Hepatocyte (in vitro differentiated cells): ENCODE results near the gene MAD1L1. TPM values are rescaled to one million over a fixed set of nuclear protein-coding genes. Genes with fewer than 3 reads are reported as not detected.

Experiments used
- DNase-seq: peaks from one replicate; pipeline ENCODE4 v3.0.0-alpha.2; 2016; ENCODE audit warnings: low spot score
- H2AFZ ChIP-seq: fragments of 200-600 bp; sonication (generic); 2 replicates; pipeline ENCODE4 v1.6.0; 2016; ENCODE audit warnings: antibody characterized with exemption, mild to moderate bottlenecking
- H3K27ac ChIP-seq: fragments of 200-600 bp; sonication (generic); 2 replicates; pipeline ENCODE4 v1.5.1; 2016; ENCODE audit warnings: mild to moderate bottlenecking
- H3K27me3 ChIP-seq: fragments of 200-600 bp; sonication (generic); 2 replicates; pipeline ENCODE4 v1.6.1; 2016
- H3K36me3 ChIP-seq: fragments of 200-600 bp; sonication (generic); replicated peaks from 2 replicates; pipeline ENCODE4 v1.5.1; 2016; ENCODE audit warnings: low read depth; ENCODE audit not compliant: insufficient read depth
- H3K4me1 ChIP-seq: fragments of 200-600 bp; sonication (generic); 2 replicates; pipeline ENCODE4 v1.5.1; 2016; ENCODE audit warnings: mild to moderate bottlenecking, moderate library complexity; ENCODE audit not compliant: insufficient read depth
- H3K4me2 ChIP-seq: fragments of 200-600 bp; sonication (generic); 2 replicates; pipeline ENCODE4 v1.6.0; 2016
- H3K4me3 ChIP-seq: fragments of 200-600 bp; sonication (generic); 2 replicates; pipeline ENCODE4 v1.5.1; 2016; ENCODE audit warnings: mild to moderate bottlenecking
- H3K79me2 ChIP-seq: fragments of 200-600 bp; sonication (generic); 2 replicates; pipeline ENCODE4 v1.6.0; 2017; ENCODE audit warnings: mild to moderate bottlenecking
- H3K9me2 ChIP-seq: fragments of 200-600 bp; sonication (generic); replicated peaks from 2 replicates; pipeline ENCODE4 v1.6.0; 2017; ENCODE audit warnings: mild to moderate bottlenecking; ENCODE audit not compliant: insufficient read depth
- H3K9me3 ChIP-seq: fragments of 200-600 bp; sonication (generic); 2 replicates; pipeline ENCODE4 v1.5.1; 2016; ENCODE audit warnings: low read depth, mild to moderate bottlenecking
- H4K20me1 ChIP-seq: fragments of 200-600 bp; sonication (generic); 2 replicates; pipeline ENCODE4 v1.6.0; 2016; ENCODE audit warnings: mild to moderate bottlenecking; ENCODE audit not compliant: insufficient read depth, poor library complexity, severe bottlenecking
- CTCF ChIP-seq: fragments of 200-600 bp; sonication (generic); IDR thresholded peaks from 2 replicates; pipeline ENCODE4 v1.5.1; 2016; ENCODE audit warnings: antibody characterized with exemption, mild to moderate bottlenecking; ENCODE audit not compliant: poor library complexity
- EZH2 ChIP-seq: fragments of 200-600 bp; sonication (generic); IDR thresholded peaks from 2 replicates; pipeline ENCODE4 v1.6.1; 2016; ENCODE audit warnings: antibody characterized with exemption, mild to moderate bottlenecking, borderline replicate concordance
- EZH2phosphoT487 ChIP-seq: fragments of 200-600 bp; sonication (generic); IDR thresholded peaks from one replicate; pipeline ENCODE4 v1.6.1; 2018; ENCODE audit warnings: antibody characterized with exemption, mild to moderate bottlenecking, low read depth, moderate library complexity; ENCODE audit not compliant: unreplicated experiment, severe bottlenecking
- WGBS: methylation state at CpG from one replicate; pipeline ENCODE4 v1.1.6; 2016; ENCODE audit warnings: low lambda C conversion rate; ENCODE audit errors: missing lambda C conversion rate; 5-methylcytosine and 5-hydroxymethylcytosine counted together
- polyA plus RNA-seq: library from polyadenylated mRNA; unstranded; fragments of >200 nt; fragmentation: Nextera tagmentation; extraction: Ambion mirVana; gene quantifications from 2 replicates; pipeline ENCODE4 v1.2.1, GENCODE V29; 2016
- total RNA-seq: library from RNA; depleted of rRNA; stranded (reverse); fragments of >200 nt; gene quantifications from 2 replicates; pipeline ENCODE4 v1.2.3, GENCODE V29; 2014

MAD1L1 gene
- total and polyA plus RNA-seq, 2 experiments from 2014 or later: 30.7 to 31.0 TPM

GRCh38 chr7:2105917-2106316 lies 126.8 kb downstream of the MAD1L1 start:
- no peaks in the 10 kb centered on the region for H3K9me3 ChIP-seq
- H3K27me3 ChIP-seq: no peaks in the 10 kb centered on the region
- H2AFZ ChIP-seq: no peak overlapping the region
- WGBS: 95% methylated on average over 12 of the region's 17 CpGs
- peaks cover 69% of the 10 kb centered on the region for H3K4me1 ChIP-seq
- no peaks in the 10 kb centered on the region for H3K36me3 ChIP-seq
- DNase-seq: no peak
- no peak overlapping the region for H3K4me2 ChIP-seq
- no peaks in the 10 kb centered on the region for H4K20me1 ChIP-seq
- H3K79me2 ChIP-seq: no peaks in the 10 kb centered on the region
- no peak overlapping the region for H3K4me3 ChIP-seq
- no peak for TF ChIP-seq CTCF
- no peak for TF ChIP-seq EZH2
- TF ChIP-seq EZH2phosphoT487: no peak
- no peaks in the 10 kb centered on the region for H3K9me2 ChIP-seq
- H3K27ac ChIP-seq: no peak overlapping the region

- H3K27me3 ChIP-seq: no peaks in the 10 kb centered on the region
- H3K4me1 ChIP-seq: peaks cover 63% of the 10 kb centered on the region
- H3K4me3 ChIP-seq: no peak overlapping the region
- DNase-seq: no peak
- peak overlapping the region; percentile 78 for H3K27ac ChIP-seq
- no peak overlapping the region for H3K4me2 ChIP-seq
- 93% methylated on average over 13 of the region's 13 CpGs for WGBS
- no peaks in the 10 kb centered on the region for H3K79me2 ChIP-seq
- no peaks in the 10 kb centered on the region for H3K36me3 ChIP-seq
- no peak for TF ChIP-seq CTCF
- TF ChIP-seq EZH2: no peak
- no peak for TF ChIP-seq EZH2phosphoT487
- no peaks in the 10 kb centered on the region for H3K9me2 ChIP-seq
- no peak overlapping the region for H2AFZ ChIP-seq
- H3K9me3 ChIP-seq: no peaks in the 10 kb centered on the region
- H4K20me1 ChIP-seq: no peaks in the 10 kb centered on the region
Measured at GRCh38 chr7:2105280-2105679, 127.5 kb downstream of the MAD1L1 start.

GRCh38 chr7:2104716-2105115 lies 128.0 kb downstream of the MAD1L1 start:
- H3K79me2 ChIP-seq: no peaks in the 10 kb centered on the region
- no peak for DNase-seq
- H3K27ac ChIP-seq: peak overlapping the region; percentile 78
- TF ChIP-seq CTCF (no peak), EZH2phosphoT487 (no peak), EZH2 (no peak)
- no peak overlapping the region for H3K4me3 ChIP-seq
- peak overlapping the region; percentile 24 for H3K4me2 ChIP-seq
- H3K9me2 ChIP-seq: no peaks in the 10 kb centered on the region
- H4K20me1 ChIP-seq: no peaks in the 10 kb centered on the region
- no peaks in the 10 kb centered on the region for H3K27me3 ChIP-seq
- H3K4me1 ChIP-seq: peaks cover 58% of the 10 kb centered on the region
- no peaks in the 10 kb centered on the region for H3K9me3 ChIP-seq
- WGBS: 51% methylated on average over 14 of the region's 14 CpGs
- H3K36me3 ChIP-seq: no peaks in the 10 kb centered on the region
- H2AFZ ChIP-seq: no peak overlapping the region
